A549 treated with RU486 at 1 μM for 4 hours (cell line): ENCODE data around the gene ACTR3. TPM values are rescaled to one million over a fixed set of nuclear protein-coding genes. Genes with fewer than 3 reads are reported as not detected.

Source experiments
- total RNA-seq: library from RNA; stranded (reverse); fragments of 200-300 nt; extraction: Qiagen RNA extraction; gene quantifications from 5 replicates; pipeline ENCODE4 v1.2.3, GENCODE V29; 2022; ENCODE audit warnings: low read depth

The ACTR3 gene
- 198 to 307 TPM (median 236 TPM) in 5 replicates for total RNA-seq

GRCh38 chr2:113889471-113890252 lies at the start of gene ACTR3:
TSS of gene ACTR3 (plus strand) at chr2:113890089. CDS start at chr2:113890280, 191 bp downstream.

Other genes starting within 250 kb of the ACTR3 start
- gene SLC35F5, start 133.4 kb upstream of the ACTR3 start, total RNA-seq, result 20.4 to 46.7 TPM (median 45.9 TPM) in 5 replicates